Lower leg skin (tissue), 4 donors: ENCODE results near the gene EHBP1. TPM values are rescaled to one million over a fixed set of nuclear protein-coding genes. Genes with fewer than 3 reads are reported as not detected.

Experiments used
- DNase-seq, 2 donors: peaks; one replicate each; pipeline ENCODE4 v3.0.0-alpha.2; 2019; ENCODE audit warnings: low spot score in 2 of 2
- H3K4me3 ChIP-seq: fragments of 200-600 bp; sonication (generic); 2 replicates; pipeline ENCODE4 v1.5.1; 2017; ENCODE audit warnings: mild to moderate bottlenecking, low read depth; ENCODE audit not compliant: poor library complexity, severe bottlenecking
- POLR2A ChIP-seq, 2 donors: fragments of 450-650 bp; IDR thresholded peaks; one replicate each; pipeline ENCODE4 v1.6.1; 2016 to 2017; ENCODE audit warnings: antibody characterized with exemption in 2 of 2, mild to moderate bottlenecking in 1 of 2, moderate library complexity in 1 of 2
- WGBS, 2 donors: methylation state at CpG; one replicate each; pipeline ENCODE4 v1.1.5; 2018; 5-methylcytosine and 5-hydroxymethylcytosine counted together
- intact Hi-C: fragments of 100-400 bp; cut with DNase I; formaldehyde crosslinking; loops from one replicate; pipeline ENCODE4 v1.15.0; 2023; ENCODE audit warnings: low total_unique reads
- total RNA-seq, 4 donors: library from RNA; depleted of rRNA; stranded (reverse); fragments of >200 nt; gene quantifications; one replicate each; pipeline ENCODE4 v1.1.0, GENCODE V29; 2016
- TF ChIP-seq, protein P1 (sequence below), 3 donors: fragments of 450-650 bp; IDR thresholded peaks; one replicate each; pipeline ENCODE4 v1.5.1; 2016; ENCODE audit warnings: antibody characterized with exemption in 3 of 3, mild to moderate bottlenecking in 3 of 3, moderate library complexity in 2 of 3

Gene EHBP1
- total RNA-seq, 4 donors from 2014 or later = 33.8 to 67.8 (median 51.2) TPM

DNA sequence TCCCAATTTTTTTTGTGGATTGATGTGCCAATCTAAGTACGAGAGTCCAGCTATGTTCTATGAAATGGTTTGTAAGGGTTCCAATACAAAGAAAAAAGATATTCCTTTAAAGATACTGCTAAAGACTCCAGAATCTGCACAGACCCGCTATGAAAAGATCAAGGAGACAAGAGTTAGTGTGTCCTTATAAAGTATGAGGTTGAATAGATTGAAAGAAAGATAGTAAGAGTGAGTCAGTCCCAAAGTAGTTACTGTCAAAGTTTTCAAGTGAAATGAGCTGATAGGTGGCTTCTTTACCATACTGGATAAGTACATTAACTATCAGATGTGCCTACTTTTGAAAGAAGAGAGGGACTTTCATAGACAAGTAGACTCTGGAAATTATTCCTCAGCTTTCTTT lies 17.9 kb upstream of the EHBP1 start:
- H3K4me3 ChIP-seq = no peak overlapping the region
- no peak for TF ChIP-seq POLR2A (IDR thresholded peaks at IDR 0.05)
- TF ChIP-seq, protein P1, sequence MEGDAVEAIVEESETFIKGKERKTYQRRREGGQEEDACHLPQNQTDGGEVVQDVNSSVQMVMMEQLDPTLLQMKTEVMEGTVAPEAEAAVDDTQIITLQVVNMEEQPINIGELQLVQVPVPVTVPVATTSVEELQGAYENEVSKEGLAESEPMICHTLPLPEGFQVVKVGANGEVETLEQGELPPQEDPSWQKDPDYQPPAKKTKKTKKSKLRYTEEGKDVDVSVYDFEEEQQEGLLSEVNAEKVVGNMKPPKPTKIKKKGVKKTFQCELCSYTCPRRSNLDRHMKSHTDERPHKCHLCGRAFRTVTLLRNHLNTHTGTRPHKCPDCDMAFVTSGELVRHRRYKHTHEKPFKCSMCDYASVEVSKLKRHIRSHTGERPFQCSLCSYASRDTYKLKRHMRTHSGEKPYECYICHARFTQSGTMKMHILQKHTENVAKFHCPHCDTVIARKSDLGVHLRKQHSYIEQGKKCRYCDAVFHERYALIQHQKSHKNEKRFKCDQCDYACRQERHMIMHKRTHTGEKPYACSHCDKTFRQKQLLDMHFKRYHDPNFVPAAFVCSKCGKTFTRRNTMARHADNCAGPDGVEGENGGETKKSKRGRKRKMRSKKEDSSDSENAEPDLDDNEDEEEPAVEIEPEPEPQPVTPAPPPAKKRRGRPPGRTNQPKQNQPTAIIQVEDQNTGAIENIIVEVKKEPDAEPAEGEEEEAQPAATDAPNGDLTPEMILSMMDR (IDR thresholded peaks at IDR 0.05) = no peak
- DNase-seq = no peak
- intact Hi-C loops = no loop called here
- WGBS, 2 donors = 61 to 62% methylated on average over 2 of the region's 2 CpGs

DNA sequence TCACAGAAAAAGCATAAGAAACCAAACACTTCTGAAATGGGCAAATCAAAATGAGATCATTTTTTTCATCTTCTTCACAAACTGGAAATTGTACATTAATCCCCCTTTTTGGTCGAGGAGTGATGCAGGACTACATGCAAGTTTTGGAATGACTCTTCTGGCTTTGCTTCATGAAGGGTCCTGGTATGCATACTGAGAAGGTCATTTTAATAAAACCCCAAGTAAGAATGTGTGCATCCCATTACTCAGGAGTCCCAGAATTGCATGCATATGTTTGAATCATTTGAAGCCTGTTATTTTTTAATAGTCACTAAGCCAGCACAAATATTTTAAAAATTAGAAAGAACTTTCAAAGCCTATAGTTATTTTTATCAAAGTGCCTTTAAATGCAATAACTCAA lies 16.7 kb upstream of the EHBP1 start:
- intact Hi-C loops = no loop called here
- WGBS, 2 donors = 58 to 61% methylated on average over 1 of the region's 1 CpG
- DNase-seq = no peak
- TF ChIP-seq, protein P1 (IDR thresholded peaks at IDR 0.05) = no peak
- TF ChIP-seq POLR2A (IDR thresholded peaks at IDR 0.05) = no peak
- H3K4me3 ChIP-seq = no peak overlapping the region

DNA sequence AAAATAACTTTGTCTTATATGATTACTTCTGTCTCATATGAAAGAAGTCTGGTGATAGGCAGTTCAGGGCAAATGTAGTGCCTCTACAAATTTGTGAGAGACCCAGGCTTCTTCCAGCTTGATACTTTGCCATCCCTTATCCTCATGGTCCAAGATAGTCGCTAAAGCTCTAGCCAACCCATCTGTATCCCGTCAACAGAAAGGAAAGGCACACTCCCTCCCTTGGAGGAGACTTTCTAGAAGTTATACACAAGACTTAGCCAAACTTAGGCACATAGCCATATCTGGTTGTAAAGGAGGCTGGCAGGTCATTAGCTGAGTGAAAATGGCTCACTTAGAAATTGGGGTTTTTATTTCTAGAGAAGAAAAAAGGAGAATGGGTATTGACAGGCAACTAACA lies 14.3 kb upstream of the EHBP1 start:
- WGBS, 2 donors = 29 to 43% methylated on average over 2 of the region's 2 CpGs
- no peak for TF ChIP-seq POLR2A (IDR thresholded peaks at IDR 0.05)
- TF ChIP-seq, protein P1 (IDR thresholded peaks at IDR 0.05) = no peak
- intact Hi-C loops = no loop called here
- no peak overlapping the region for H3K4me3 ChIP-seq
- DNase-seq = no peak

DNA sequence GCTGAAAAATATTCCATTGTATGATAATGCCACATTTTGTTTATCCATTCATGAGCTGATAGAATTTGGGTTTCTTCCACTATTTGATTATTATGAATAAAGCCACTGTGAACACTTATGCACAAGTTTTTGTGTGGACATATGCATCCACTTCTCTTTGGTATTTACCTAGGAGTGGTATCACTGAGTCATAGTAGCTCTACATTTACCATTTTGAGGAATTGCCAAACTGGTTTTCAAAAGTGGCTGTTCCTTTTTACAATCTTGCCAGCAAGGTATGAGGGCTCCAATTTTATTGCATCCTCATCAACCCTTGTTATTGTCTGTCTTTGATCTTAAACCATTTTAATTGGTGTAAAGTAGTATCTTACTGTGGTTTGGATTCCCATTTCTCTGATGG lies 13.3 kb upstream of the EHBP1 start:
- intact Hi-C loops = no loop called here
- H3K4me3 ChIP-seq = no peak overlapping the region
- no peak for TF ChIP-seq POLR2A (IDR thresholded peaks at IDR 0.05)
- TF ChIP-seq, protein P1 (IDR thresholded peaks at IDR 0.05) = no peak
- no peak for DNase-seq

DNA sequence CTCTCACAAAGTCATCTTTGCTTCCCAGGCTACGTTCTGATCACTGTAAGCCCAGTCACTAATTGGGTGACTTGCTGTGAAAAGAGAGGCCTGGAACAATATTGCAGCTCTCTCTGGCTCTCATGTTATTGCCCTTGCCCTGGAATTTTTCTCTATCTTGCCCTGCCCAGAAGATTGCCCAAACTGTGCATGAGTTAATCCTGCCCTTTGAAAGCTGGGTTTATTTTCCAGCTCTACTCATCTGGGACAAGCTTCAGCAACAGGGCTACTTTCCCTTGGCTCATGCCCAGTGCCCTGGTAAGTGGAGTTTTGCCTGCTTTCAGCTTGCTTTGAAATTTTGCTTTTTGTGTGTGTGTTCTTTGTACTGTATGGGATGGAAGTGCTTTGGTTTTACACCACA lies 6.9 kb upstream of the EHBP1 start:
- no peak overlapping the region for H3K4me3 ChIP-seq
- TF ChIP-seq, protein P1 (IDR thresholded peaks at IDR 0.05) = no peak
- DNase-seq = no peak
- 79 to 82% methylated on average over 1 of the region's 1 CpG for WGBS, 2 donors
- intact Hi-C loops = no loop called here

DNA sequence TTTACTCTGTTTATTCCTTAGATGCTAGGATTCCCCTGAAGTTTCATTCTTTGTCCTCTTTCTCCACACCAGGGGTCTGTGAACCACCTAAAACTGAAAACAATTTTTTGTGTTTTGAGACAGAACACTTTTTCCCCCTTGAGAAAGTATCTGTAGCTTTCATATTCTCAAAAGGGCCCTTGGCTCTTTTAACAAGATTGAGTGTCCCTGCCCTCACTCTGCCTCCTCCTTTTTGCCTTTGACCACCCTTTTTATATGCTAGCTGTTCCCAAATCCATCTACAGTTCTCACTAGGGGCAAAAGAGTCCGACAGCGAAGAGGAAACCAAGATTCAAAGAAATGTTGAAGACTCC lies 883 bp upstream of the EHBP1 start:
- WGBS, 2 donors = 6 to 15% methylated on average over 2 of the region's 2 CpGs
- intact Hi-C loops = no loop called here
- TF ChIP-seq POLR2A (IDR thresholded peaks at IDR 0.05) = no peak
- TF ChIP-seq, protein P1 (IDR thresholded peaks at IDR 0.05) = no peak
- no peak for DNase-seq
- H3K4me3 ChIP-seq = peak overlapping the region; percentile 41
